AG09309 (cell line): ENCODE results near the gene RRBP1.
A peak's percentile ranks its signal among the peaks of the same experiment; 100 is the strongest.

Experiments used
- DNase-seq: peaks from one replicate; pipeline ENCODE4 v3.0.0-alpha.2; 2010; ENCODE audit warnings: low read depth
- H3K4me3 ChIP-seq: 2 replicates; pipeline ENCODE4 v1.5.1; 2011; ENCODE audit warnings: mild to moderate bottlenecking, low read depth, low read length, moderate library complexity; ENCODE audit not compliant: control insufficient read depth
- TF ChIP-seq, protein P1 (sequence below): IDR thresholded peaks from 2 replicates; pipeline ENCODE4 v1.5.1; 2011; ENCODE audit warnings: mild to moderate bottlenecking, low read depth, low read length, inconsistent platforms; ENCODE audit not compliant: insufficient read depth, control insufficient read depth; ENCODE audit errors: missing control alignments

RRBP1 gene

DNA sequence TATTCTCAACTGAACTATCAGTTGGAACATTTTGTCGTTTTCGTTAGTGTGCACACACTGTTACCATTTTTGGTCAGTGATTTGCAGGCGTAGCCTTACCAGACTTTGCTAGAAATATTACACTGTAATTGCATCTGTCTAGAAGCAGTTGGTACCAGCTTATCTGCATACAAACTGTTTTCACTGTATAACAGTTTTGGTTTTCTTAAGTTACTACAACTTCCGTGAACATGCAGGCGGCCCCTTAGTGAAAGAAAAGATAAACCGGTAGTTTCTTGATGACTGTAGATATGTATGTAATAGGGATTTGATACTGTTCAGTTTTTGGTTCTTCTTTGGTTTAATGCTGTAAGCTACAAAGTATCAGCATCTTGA, 110.9 kb downstream of the RRBP1 start:
- DNase-seq: no peak
- peak overlapping the region; percentile 88 for H3K4me3 ChIP-seq
- TF ChIP-seq, protein P1, sequence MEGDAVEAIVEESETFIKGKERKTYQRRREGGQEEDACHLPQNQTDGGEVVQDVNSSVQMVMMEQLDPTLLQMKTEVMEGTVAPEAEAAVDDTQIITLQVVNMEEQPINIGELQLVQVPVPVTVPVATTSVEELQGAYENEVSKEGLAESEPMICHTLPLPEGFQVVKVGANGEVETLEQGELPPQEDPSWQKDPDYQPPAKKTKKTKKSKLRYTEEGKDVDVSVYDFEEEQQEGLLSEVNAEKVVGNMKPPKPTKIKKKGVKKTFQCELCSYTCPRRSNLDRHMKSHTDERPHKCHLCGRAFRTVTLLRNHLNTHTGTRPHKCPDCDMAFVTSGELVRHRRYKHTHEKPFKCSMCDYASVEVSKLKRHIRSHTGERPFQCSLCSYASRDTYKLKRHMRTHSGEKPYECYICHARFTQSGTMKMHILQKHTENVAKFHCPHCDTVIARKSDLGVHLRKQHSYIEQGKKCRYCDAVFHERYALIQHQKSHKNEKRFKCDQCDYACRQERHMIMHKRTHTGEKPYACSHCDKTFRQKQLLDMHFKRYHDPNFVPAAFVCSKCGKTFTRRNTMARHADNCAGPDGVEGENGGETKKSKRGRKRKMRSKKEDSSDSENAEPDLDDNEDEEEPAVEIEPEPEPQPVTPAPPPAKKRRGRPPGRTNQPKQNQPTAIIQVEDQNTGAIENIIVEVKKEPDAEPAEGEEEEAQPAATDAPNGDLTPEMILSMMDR: no peak

DNA sequence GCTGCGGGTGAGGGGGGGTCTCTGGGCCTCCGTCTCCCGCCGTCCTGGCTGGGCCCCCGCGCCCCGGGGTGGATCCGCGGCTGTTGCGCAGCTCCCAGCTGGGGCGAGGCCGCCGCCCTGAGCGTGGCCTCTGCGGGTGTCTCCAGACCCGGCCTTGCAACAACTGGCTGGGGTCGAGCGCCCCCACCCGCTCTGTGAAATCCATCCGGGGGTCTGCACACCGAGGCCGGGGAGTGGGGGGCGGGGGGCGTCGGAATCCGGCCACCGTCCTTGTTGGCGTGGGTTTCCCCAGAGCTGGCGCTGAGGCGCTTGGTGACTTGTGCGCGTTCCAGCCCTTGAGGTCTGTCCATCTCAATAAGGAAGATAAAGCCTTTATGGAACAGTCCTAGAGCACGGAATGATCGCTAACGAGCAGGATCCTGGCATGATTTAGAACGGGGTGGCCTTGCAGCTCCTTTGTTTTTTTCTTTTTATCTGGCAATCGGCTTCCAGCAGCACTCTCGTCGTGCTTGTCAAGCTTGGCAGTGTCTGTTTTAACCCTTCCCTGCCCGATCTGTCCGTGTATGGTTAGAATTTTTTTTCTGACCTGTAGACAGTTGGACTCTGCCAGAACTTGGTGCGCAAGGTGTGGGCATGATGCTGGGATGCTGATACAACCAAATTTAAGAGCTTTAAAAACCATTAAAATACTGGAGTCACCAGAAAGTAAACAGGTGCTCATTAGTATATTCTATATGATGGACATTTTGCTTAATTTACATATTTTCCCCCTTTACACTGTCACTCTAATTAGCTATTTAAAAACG, 111.5 kb downstream of the RRBP1 start:
- TF ChIP-seq, protein P1: peak; percentile 3
- H3K4me3 ChIP-seq: peak overlapping the region; percentile 88
- DNase-seq: no peak

DNA sequence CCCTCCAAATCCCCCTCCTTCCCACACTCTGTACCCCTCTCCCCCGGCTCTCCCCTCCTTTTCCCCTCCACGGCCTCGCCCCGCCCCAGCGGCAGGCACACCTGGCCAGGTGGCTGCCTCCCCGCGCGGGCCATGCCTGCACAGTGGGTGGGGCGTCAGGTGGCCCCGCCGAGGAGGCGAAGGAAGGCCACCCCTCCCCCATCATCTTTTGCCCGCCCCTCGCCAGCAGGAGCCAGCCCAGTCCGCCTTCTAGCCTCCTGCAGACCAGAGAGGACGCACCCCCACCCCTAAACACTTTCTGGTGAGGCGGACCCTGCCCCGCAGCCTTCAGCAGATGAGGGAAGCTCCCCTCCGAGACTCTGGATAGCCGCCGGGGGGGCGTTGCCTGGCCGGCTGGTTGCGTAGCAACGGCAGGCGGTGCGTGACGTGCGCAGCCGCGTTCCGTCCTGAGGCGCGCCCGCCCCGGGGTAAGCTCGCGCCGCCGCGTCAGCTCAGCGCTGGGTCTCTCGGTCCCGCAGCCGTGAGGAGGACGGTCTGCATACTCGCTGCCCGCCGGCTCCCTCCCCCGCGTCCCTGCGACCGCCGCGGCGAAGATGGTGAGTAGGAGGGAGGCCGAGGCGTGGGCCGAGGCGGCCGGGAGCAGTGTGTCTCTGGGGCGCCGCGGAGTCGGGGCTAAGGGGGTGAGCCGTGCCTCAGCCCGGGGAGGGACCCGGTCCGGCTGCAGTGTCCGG, 112.3 kb downstream of the RRBP1 start, which contains the start of gene DSTN:
Gene DSTN, plus strand, starts transcription at position 460 of the 731 bp plus-strand sequence. Its CDS starts 134 bp downstream, at position 594.
- TF ChIP-seq, protein P1: no peak
- DNase-seq: peak; percentile 72
- H3K4me3 ChIP-seq: peak within 1 kb of the TSS; percentile 88

DNA sequence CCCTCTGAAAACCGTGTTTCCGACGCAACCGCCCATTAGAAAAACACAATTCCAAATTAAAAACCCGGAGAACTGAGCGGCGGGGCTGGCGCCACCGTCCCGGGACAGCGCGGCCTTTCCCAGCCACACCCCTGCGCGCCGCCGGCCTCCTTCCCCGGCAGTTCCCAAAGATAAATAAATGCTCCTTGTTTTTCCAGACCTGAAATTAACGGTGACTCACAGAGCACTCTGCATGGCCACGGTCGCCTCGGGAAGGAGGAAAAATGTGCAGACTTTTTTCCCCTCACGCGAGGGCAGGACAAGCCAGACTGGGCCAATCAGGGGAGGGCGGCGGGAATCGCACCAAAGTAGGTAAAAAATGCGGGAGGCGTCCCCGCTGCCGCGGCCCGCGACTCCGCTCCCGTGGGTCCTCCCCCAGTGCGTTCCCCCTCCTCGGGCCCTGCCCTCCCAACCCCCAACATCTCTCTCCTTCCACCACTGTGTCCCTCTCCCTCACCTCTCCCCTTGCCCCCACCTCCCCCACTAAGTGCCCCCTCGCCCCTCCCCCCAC, 113.0 kb downstream of the RRBP1 start:
- peak overlapping the region; percentile 88 for H3K4me3 ChIP-seq
- peak; percentile 90 for DNase-seq
- TF ChIP-seq, protein P1: no peak

DNA sequence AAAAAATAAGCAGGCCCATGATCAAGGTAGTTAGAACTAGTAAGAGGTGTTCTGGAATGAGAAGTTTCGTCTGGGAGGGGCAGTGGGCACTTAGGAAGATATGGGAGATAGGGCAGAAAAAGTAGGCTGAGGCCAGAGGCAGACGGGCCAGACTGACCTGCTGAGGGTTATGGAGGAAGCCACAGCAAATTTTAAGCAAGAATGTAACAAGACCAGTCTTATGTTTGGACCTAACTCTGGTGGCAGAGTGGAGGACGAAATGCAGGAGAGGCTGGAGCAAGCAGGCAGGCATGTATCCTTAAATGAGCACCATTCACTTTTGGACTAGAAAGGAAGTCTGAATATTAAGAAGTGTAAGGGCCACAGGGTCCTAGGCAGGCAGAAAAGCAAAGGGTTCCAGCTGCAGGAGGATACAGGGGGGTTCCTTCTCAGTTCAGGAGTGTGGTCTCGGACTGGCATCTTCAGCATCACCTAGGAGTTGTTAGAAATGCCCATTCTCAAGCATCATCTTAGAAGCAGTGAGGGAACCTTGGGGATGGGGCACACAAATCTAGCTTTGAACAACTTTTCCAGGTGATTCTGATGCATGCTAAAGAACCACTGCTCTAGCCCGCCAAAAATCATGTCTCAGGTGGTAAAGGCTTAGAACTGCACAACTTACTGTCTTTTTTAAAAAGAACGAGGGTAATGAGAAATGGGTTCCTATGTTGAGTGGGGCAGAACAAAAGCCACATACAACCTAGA, 113.8 kb downstream of the RRBP1 start:
- peak overlapping the region; percentile 88 for H3K4me3 ChIP-seq
- no peak for DNase-seq
- TF ChIP-seq, protein P1: no peak

DNA sequence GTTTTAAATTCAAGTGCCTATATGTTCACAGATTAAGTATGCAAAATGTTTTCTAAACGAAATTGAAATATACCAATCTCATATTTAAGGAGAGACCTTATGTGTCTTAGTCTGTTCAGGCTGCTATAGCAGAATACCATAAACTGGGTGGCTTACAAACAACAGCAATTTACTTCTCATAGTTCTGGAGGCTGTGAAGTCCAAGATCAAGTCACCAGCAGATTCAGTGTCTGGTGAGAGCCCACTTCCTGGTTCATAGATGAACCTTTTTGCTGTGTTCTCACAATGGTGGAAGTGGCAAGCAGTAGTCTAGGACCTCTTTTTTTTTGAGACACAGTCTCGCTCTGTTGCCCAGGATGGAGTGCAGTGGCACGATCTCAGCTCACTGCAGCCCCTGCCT, 115.7 kb downstream of the RRBP1 start:
- TF ChIP-seq, protein P1: no peak
- H3K4me3 ChIP-seq: no peak overlapping the region
- DNase-seq: no peak
